HepG2 (cell line): ENCODE data around the gene CRK. TPM values are rescaled to one million over a fixed set of nuclear protein-coding genes. Genes with fewer than 3 reads are reported as not detected.

Experiments used
- BATF2 ChIP-seq: sonication (generic); formaldehyde crosslinking; IDR thresholded peaks from 2 replicates; pipeline ENCODE4 v1.8.0; 2022; ENCODE audit warnings: mild to moderate bottlenecking, missing genetic modification reagents, moderate library complexity
- HOXA3 ChIP-seq: sonication (generic); formaldehyde crosslinking; IDR thresholded peaks from 2 replicates; pipeline ENCODE4 v1.5.0; 2020; ENCODE audit warnings: missing genetic modification reagents
- NFE2L2 ChIP-seq: fragments of 150-350 bp; IDR thresholded peaks from 2 replicates; pipeline ENCODE4 v1.6.1; 2014; ENCODE audit warnings: low read length
- NR2F6 ChIP-seq, 2 experiments: IDR thresholded peaks; 2 replicates each; pipeline ENCODE4 v1.6.1; 2016; ENCODE audit warnings: antibody characterized with exemption in 1 of 2, mild to moderate bottlenecking in 1 of 2
- POLR2AphosphoS5 ChIP-seq: IDR thresholded peaks from 2 replicates; pipeline ENCODE4 v1.6.1; 2012; ENCODE audit warnings: low read depth, low read length
- ZBTB37 ChIP-seq: sonication (generic); formaldehyde crosslinking; IDR thresholded peaks from 2 replicates; pipeline ENCODE4 v1.4.0; 2020; ENCODE audit warnings: mild to moderate bottlenecking, missing genetic modification reagents
- ZBTB7B ChIP-seq: sonication (generic); formaldehyde crosslinking; IDR thresholded peaks from 2 replicates; pipeline ENCODE4 v1.4.0; 2020; ENCODE audit warnings: missing genetic modification reagents
- ZNF225 ChIP-seq: sonication (generic); formaldehyde crosslinking; IDR thresholded peaks from 2 replicates; pipeline ENCODE4 v1.4.0; 2020; ENCODE audit warnings: mild to moderate bottlenecking, missing genetic modification reagents
- ZNF234 ChIP-seq: sonication (generic); formaldehyde crosslinking; conservative IDR thresholded peaks from 2 replicates; pipeline ENCODE4 v1.5.1; 2020; ENCODE audit warnings: mild to moderate bottlenecking, missing genetic modification reagents
- ZNF331 ChIP-seq: sonication (generic); formaldehyde crosslinking; IDR thresholded peaks from 2 replicates; pipeline ENCODE4 v1.4.0; 2020; ENCODE audit warnings: missing genetic modification reagents
- ZNF446 ChIP-seq: sonication (generic); formaldehyde crosslinking; IDR thresholded peaks from 2 replicates; pipeline ENCODE4 v1.5.0; 2020; ENCODE audit warnings: mild to moderate bottlenecking, missing genetic modification reagents
- ZNF740 ChIP-seq: sonication (generic); formaldehyde crosslinking; IDR thresholded peaks from 2 replicates; pipeline ENCODE4 v1.4.0; 2020; ENCODE audit warnings: missing genetic modification reagents
- ZNF773 ChIP-seq: sonication (generic); formaldehyde crosslinking; IDR thresholded peaks from 2 replicates; pipeline ENCODE4 v1.4.0; 2020; ENCODE audit warnings: missing genetic modification reagents, borderline replicate concordance
- polyA plus RNA-seq, 8 experiments: library from polyadenylated mRNA; depleted of rRNA in 3 of 8; stranded (reverse) in 7 of 8; unstranded in 1 of 8; fragments of >200 nt; fragmentation: Illumina TruSeq in 4 of 8; extraction: Trizol in 4 of 8; gene quantifications; 2 replicates each; pipeline versions ENCODE4 v1.2.1 to v1.2.3, GENCODE V29; 2011 to 2016; ENCODE audit warnings: low read depth in 4 of 8, missing spikeins in 1 of 8, mixed read lengths in 1 of 8; ENCODE audit not compliant: insufficient read depth in 1 of 8
- total RNA-seq, 5 experiments: library from RNA; depleted of rRNA; stranded (reverse); fragments of >200 nt; fragmentation: Illumina TruSeq; extraction: Trizol; gene quantifications; 2 replicates each; pipeline ENCODE4 v1.2.3, GENCODE V29; 2016; ENCODE audit warnings: low read depth in 1 of 5
- TF ChIP-seq, protein P1 (sequence below): sonication (generic); formaldehyde crosslinking; IDR thresholded peaks from 2 replicates; pipeline ENCODE4 v1.8.1; 2022; ENCODE audit warnings: low read depth, mild to moderate bottlenecking, missing genetic modification reagents
- TF ChIP-seq, protein P2 (sequence below): fragments of 450-650 bp; IDR thresholded peaks from 2 replicates; pipeline ENCODE4 v1.6.1; 2016
- TF ChIP-seq, protein P3 (sequence below): sonication (generic); formaldehyde crosslinking; IDR thresholded peaks from 2 replicates; pipeline ENCODE4 v1.8.0; 2022; ENCODE audit warnings: mild to moderate bottlenecking, missing genetic modification reagents; ENCODE audit not compliant: insufficient replicate concordance

CRK gene
- total and polyA plus RNA-seq, 2 of the 13 experiments (the other 11 are each of a cell fraction or from before 2014, with no cell fraction given): 47.4 to 54.2 TPM

DNA sequence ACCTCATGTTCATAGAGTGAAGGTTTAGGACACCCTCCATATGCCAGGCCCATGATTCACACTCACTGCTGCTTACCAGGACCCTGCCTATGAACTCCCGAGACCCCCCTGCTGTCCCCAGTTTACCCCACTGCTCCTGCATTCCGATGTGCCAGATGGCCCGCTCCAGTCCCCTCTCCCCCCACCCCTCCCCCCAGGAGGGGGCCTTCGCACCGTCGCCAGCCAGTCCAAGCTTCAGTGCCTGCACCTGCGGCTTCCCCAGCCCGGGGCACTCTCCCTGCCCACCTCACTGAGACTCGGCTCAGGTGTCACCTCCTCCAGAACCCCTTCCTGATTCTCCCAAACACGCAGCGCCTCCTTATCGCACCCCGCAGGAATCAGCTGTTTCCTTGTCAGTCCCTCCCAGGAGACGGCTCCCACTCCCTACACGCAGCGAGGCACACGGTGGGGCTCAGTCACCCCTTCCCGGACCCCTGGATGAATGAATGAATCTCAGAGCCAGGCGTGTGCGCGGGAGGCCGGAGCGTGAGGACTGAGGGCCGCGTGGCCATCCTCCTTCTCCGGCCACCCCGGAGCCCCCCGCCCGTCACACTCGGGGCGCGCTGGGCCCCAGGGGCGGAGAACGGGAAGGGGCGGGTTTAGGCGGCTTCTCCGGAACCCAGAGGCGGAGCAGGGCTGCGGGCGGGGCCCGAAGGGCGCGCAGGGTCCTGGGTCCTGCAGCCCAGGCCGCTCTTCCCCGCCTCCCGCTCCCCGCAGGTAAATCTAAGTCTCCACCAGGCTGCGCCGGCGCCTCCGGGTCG is 34.8 kb upstream of the CRK start (continued):
- TF ChIP-seq, protein P1, sequence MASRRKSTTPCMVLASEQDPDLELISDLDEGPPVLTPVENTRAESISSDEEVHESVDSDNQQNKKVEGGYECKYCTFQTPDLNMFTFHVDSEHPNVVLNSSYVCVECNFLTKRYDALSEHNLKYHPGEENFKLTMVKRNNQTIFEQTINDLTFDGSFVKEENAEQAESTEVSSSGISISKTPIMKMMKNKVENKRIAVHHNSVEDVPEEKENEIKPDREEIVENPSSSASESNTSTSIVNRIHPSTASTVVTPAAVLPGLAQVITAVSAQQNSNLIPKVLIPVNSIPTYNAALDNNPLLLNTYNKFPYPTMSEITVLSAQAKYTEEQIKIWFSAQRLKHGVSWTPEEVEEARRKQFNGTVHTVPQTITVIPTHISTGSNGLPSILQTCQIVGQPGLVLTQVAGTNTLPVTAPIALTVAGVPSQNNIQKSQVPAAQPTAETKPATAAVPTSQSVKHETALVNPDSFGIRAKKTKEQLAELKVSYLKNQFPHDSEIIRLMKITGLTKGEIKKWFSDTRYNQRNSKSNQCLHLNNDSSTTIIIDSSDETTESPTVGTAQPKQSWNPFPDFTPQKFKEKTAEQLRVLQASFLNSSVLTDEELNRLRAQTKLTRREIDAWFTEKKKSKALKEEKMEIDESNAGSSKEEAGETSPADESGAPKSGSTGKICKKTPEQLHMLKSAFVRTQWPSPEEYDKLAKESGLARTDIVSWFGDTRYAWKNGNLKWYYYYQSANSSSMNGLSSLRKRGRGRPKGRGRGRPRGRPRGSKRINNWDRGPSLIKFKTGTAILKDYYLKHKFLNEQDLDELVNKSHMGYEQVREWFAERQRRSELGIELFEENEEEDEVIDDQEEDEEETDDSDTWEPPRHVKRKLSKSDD (CRISPR knock-in tag): no peak
- peak; percentile 43; the same call in 1 of the 2 replicates for TF ChIP-seq ZNF331 (CRISPR knock-in tag)
- TF ChIP-seq HOXA3 (CRISPR knock-in tag): no peak
- TF ChIP-seq, protein P2, sequence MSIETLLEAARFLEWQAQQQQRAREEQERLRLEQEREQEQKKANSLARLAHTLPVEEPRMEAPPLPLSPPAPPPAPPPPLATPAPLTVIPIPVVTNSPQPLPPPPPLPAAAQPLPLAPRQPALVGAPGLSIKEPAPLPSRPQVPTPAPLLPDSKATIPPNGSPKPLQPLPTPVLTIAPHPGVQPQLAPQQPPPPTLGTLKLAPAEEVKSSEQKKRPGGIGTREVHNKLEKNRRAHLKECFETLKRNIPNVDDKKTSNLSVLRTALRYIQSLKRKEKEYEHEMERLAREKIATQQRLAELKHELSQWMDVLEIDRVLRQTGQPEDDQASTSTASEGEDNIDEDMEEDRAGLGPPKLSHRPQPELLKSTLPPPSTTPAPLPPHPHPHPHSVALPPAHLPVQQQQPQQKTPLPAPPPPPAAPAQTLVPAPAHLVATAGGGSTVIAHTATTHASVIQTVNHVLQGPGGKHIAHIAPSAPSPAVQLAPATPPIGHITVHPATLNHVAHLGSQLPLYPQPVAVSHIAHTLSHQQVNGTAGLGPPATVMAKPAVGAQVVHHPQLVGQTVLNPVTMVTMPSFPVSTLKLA: no peak
- TF ChIP-seq ZNF446: no peak
- TF ChIP-seq ZBTB37: no peak
- TF ChIP-seq NR2F6 (IDR thresholded peaks at IDR 0.05): no peak
- peak; percentile 50; the same call in 1 of the 2 replicates for TF ChIP-seq NR2F6 (CRISPR knock-in tag; IDR thresholded peaks at IDR 0.05)
- TF ChIP-seq, protein P3, sequence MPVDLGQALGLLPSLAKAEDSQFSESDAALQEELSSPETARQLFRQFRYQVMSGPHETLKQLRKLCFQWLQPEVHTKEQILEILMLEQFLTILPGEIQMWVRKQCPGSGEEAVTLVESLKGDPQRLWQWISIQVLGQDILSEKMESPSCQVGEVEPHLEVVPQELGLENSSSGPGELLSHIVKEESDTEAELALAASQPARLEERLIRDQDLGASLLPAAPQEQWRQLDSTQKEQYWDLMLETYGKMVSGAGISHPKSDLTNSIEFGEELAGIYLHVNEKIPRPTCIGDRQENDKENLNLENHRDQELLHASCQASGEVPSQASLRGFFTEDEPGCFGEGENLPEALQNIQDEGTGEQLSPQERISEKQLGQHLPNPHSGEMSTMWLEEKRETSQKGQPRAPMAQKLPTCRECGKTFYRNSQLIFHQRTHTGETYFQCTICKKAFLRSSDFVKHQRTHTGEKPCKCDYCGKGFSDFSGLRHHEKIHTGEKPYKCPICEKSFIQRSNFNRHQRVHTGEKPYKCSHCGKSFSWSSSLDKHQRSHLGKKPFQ (CRISPR knock-in tag): no peak
- no peak for TF ChIP-seq ZNF225 (CRISPR knock-in tag)
- 0 out of 2 replicates have a peak, but pooled peaks have one; percentile 35 for TF ChIP-seq ZNF773
- peak; percentile 58 for TF ChIP-seq POLR2AphosphoS5
- TF ChIP-seq NFE2L2: no peak
- peak; percentile 68 for TF ChIP-seq ZBTB7B (CRISPR knock-in tag)
- 0 out of 2 replicates have a peak, but pooled peaks have one; percentile 39 for TF ChIP-seq BATF2 (CRISPR knock-in tag)
- no peak for TF ChIP-seq ZNF740 (CRISPR knock-in tag)
- TF ChIP-seq ZNF234 (CRISPR knock-in tag): no peak
